CD8-positive, alpha-beta memory T cell (primary cell): ENCODE data around the gene APC2. TPM values are rescaled to one million over a fixed set of nuclear protein-coding genes. Genes with fewer than 3 reads are reported as not detected.

ENCODE experiments used
- CTCF ChIA-PET: fragments of 350-600 bp; sonication (Branson Sonifier 250); formaldehyde crosslinking; loops from one replicate; lab custom pipeline; 2021; ENCODE audit warnings: antibody characterized with exemption; lab: Charles Lee
- POLR2A ChIA-PET: fragments of 350-600 bp; sonication (Branson Sonifier 250); formaldehyde crosslinking; loops from one replicate; lab custom pipeline; 2021; ENCODE audit warnings: antibody characterized with exemption; lab: Charles Lee
- DNase-seq, 5 donors: peaks; one replicate each; pipeline versions ENCODE4 v3.0.0 to v3.0.0-alpha.2; 2020 to 2022; ENCODE audit warnings: mixed read lengths in 1 of 5
- H3K27ac ChIP-seq: one replicate; pipeline ENCODE4 v1.7.0; 2013; ENCODE audit warnings: low read depth, mild to moderate bottlenecking, low read length, moderate library complexity
- H3K27me3 ChIP-seq: 2 replicates; pipeline ENCODE4 v1.7.0; 2013; ENCODE audit warnings: low read length, mild to moderate bottlenecking; ENCODE audit not compliant: insufficient read depth, poor library complexity, severe bottlenecking
- H3K36me3 ChIP-seq: 2 replicates; pipeline ENCODE4 v1.7.0; 2013; ENCODE audit warnings: mild to moderate bottlenecking, low read length, moderate library complexity; ENCODE audit not compliant: insufficient read depth
- H3K4me1 ChIP-seq: 2 replicates; pipeline ENCODE4 v1.7.0; 2013; ENCODE audit warnings: mild to moderate bottlenecking, low read length, moderate library complexity; ENCODE audit not compliant: insufficient read depth
- H3K4me3 ChIP-seq: 2 replicates; pipeline ENCODE4 v1.7.0; 2013; ENCODE audit warnings: mild to moderate bottlenecking, low read length
- H3K9me3 ChIP-seq: 2 replicates; pipeline ENCODE4 v1.7.0; 2013; ENCODE audit warnings: mild to moderate bottlenecking, low read length
- H3K27ac Mint-ChIP-seq, 8 donors: one replicate each; pipeline ENCODE4 v1.8.0; 2020 to 2021; ENCODE audit warnings: mixed read lengths in 8 of 8, mild to moderate bottlenecking in 6 of 8, inconsistent platforms in 3 of 8, moderate library complexity in 3 of 8
- H3K27me3 Mint-ChIP-seq, 2 donors: one replicate each; pipeline ENCODE4 v1.8.0; 2020 to 2021; ENCODE audit warnings: mixed read lengths in 2 of 2, mild to moderate bottlenecking in 1 of 2, moderate library complexity in 1 of 2
- H3K36me3 Mint-ChIP-seq, 3 donors: one replicate each; pipeline ENCODE4 v1.8.0; 2020 to 2021; ENCODE audit warnings: mixed read lengths in 3 of 3, inconsistent platforms in 1 of 3, mild to moderate bottlenecking in 1 of 3
- H3K4me1 Mint-ChIP-seq, 3 donors: one replicate each; pipeline ENCODE4 v1.8.0; 2020 to 2021; ENCODE audit warnings: mixed read lengths in 3 of 3, inconsistent platforms in 1 of 3, mild to moderate bottlenecking in 1 of 3
- H3K4me3 Mint-ChIP-seq, 7 donors: one replicate each; pipeline ENCODE4 v1.8.0; 2020 to 2021; ENCODE audit warnings: mixed read lengths in 7 of 7, mild to moderate bottlenecking in 6 of 7, moderate library complexity in 4 of 7, inconsistent platforms in 2 of 7
- H3K9me3 Mint-ChIP-seq, 5 donors: one replicate each; pipeline ENCODE4 v1.8.0; 2020 to 2022; ENCODE audit warnings: mixed read lengths in 5 of 5, mild to moderate bottlenecking in 3 of 5, moderate library complexity in 2 of 5, inconsistent platforms in 1 of 5
- polyA plus RNA-seq: library from polyadenylated mRNA; unstranded; fragments of 300-500 nt; fragmentation: Illumina TruSeq; gene quantifications from one replicate; pipeline ENCODE4 v1.2.3, GENCODE V29; 2021
- total RNA-seq, 2 experiments: library from RNA; stranded (reverse); gene quantifications; one replicate each; pipeline ENCODE4 v1.2.3, GENCODE V29; 2021

APC2 gene
- total and polyA plus RNA-seq, 3 experiments from 2014 or later, result 0.09 to 0.11 TPM; not detected in 1

- POLR2A ChIA-PET, result no interaction called here
Measured at GRCh38 chr19:1511318-1512317, 61.7 kb downstream of the APC2 start.

DNA sequence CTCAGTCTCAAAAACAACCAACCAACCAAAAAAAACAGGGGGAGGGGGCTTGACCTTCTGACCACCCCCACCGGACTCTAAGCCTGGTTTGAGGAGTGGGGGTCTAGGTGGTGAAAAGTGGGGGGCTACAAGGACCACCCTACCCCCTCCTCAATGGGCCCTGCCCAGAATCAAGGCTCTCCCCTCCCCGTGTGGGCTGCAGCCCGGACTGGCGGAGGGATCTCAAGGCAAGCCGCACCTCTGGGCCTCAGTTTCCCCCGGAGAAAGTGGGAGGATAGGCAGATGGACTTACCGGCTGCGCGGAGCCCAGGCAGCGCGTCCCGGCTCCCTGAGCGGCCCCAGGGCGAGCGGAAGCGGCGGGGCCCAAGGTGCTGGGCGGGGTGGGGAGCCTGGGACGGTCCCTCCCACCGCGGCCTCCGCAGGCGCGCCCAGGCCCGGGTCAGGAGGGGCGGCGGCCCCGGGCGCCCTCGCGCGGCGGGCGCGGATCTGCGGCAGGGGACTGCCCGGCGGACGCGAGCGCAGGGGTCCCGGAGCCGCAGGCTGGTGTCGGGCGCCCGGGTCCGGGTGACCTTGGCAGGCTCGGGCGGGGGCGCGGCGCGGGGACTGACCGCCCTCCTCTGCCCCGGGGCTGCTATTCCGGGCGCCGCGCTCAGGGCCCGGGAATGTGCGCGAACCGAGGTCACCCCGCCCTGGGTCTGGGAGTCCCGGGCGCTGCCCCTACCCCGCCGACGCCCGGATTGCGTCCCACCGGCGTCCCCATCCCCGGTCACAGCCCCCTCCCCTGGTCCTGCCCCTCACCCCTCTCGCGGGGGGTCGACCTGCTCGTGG, 63.0 kb downstream of the APC2 start, which contains the start of gene ADAMTSL5:
ADAMTSL5 (minus strand) TSS at position 349 of the 828 bp plus-strand sequence. CDS start 2,076 bp downstream, outside the sequence.
- H3K36me3 Mint-ChIP-seq, result no peaks in the 10 kb centered on the region
- DNase-seq, result peak; percentile 41 to 60 (median 50)
- H3K27me3 Mint-ChIP-seq, result peaks cover 8 to 26% of the 10 kb centered on the region in 2 donors
- peaks cover 8 to 11% (median 10%) of the 10 kb centered on the region in 3 donors for H3K4me1 Mint-ChIP-seq
- H3K27ac Mint-ChIP-seq, result peak within 1 kb of the TSS in 2 of 8 donors; percentile 24 to 55
- Histone ChIP-seq H3K4me3 (peak within 1 kb of the TSS; percentile 47), H3K36me3 (no peaks in the 10 kb centered on the region), H3K27me3 (no peaks in the 10 kb centered on the region), H3K9me3 (no peaks in the 10 kb centered on the region), H3K27ac (peak within 1 kb of the TSS; percentile 29), H3K4me1 (peaks cover 9% of the 10 kb centered on the region)
- H3K9me3 Mint-ChIP-seq, result no peaks in the 10 kb centered on the region
- CTCF ChIA-PET, result interaction anchor here (1.4 kb wide), 1 partner anchor 42 kb away, joined by 5 read pairs; no protein-coding TSS in a partner anchor
- peak within 1 kb of the TSS; percentile 45 to 75 (median 68) for H3K4me3 Mint-ChIP-seq
- POLR2A ChIA-PET, result no interaction called here

More at GRCh38 chr19:1511318-1512317, 61.7 kb downstream of the APC2 start:
- Mint-ChIP-seq H3K27me3 (peaks cover 10 to 30% of the 10 kb centered on the region in 2 donors), H3K4me1 (peaks cover 12 to 16% (median 14%) of the 10 kb centered on the region in 3 donors), H3K4me3 (peak overlapping the region; percentile 44 to 75 (median 68)), H3K9me3 (no peaks in the 10 kb centered on the region), H3K27ac (no peak overlapping the region), H3K36me3 (no peaks in the 10 kb centered on the region)
- Histone ChIP-seq H3K27me3 (no peaks in the 10 kb centered on the region), H3K36me3 (no peaks in the 10 kb centered on the region), H3K9me3 (no peaks in the 10 kb centered on the region), H3K4me1 (peaks cover 16% of the 10 kb centered on the region), H3K27ac (no peak overlapping the region), H3K4me3 (peak overlapping the region; percentile 47)
- CTCF ChIA-PET, result interaction anchor here (0.6 to 1.4 kb wide), 2 partner anchors 40 to 200 kb away, joined by 3 to 5 read pairs; no protein-coding TSS in a partner anchor
- DNase-seq, result no peak

DNA sequence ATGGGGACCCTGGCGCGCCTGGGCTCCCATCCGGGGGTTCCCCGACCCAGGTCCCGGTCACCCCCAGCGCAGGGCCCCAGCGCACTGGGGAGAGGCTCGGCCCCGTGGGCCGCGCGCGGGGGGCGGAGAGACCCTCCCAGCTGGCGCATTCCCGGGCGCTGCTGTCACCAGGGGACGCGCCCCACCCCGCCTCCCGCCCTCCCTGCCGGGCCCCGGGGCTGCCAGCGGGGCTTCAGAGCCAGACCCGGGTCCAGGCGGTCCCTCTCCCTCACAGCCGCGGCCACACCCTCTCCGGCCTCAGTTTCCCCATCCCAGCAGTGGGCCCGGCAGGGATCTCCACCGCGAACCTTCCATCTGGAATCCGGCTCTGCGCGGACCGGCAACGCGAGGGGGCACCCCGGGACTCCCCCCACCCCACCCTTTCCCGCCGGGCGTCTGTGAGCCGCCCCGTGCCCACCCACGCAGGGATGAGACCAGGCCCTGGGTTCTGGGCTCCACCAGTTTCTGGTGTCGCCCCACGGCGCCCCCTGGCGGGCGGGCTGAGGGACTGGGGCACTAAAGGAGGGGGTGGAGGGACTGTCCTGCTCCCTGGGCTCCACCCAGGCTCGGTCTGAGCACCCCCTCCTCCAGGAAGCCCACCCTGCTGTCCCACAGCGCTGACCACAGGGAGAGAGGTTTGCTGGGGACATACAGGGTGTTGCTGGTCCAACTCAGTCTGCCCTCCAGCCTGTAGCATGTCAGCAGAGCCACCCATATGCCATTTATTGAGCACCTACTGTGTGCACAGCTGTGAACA, 63.8 kb downstream of the APC2 start:
- Histone ChIP-seq H3K4me3 (no peak overlapping the region), H3K27me3 (no peaks in the 10 kb centered on the region), H3K27ac (no peak overlapping the region), H3K4me1 (peaks cover 9% of the 10 kb centered on the region), H3K36me3 (no peaks in the 10 kb centered on the region), H3K9me3 (no peaks in the 10 kb centered on the region)
- Mint-ChIP-seq H3K4me3 (peak overlapping the region in 4 of 7 donors; percentile 22 to 72 (median 34)), H3K9me3 (no peaks in the 10 kb centered on the region), H3K27me3 (peaks cover 6 to 23% of the 10 kb centered on the region in 2 donors), H3K36me3 (no peaks in the 10 kb centered on the region), H3K27ac (peak overlapping the region in 1 of 8 donors; percentile 66), H3K4me1 (peaks cover 6 to 10% (median 6%) of the 10 kb centered on the region in 3 donors)
- DNase-seq, result peak; percentile 54 to 77 (median 63)
- ChIA-PET CTCF (interaction anchor here (1.0 kb wide), 2 partner anchors 12 to 47 kb away, joined by 3 to 5 read pairs; no protein-coding TSS in a partner anchor), POLR2A (no interaction called here)

DNA sequence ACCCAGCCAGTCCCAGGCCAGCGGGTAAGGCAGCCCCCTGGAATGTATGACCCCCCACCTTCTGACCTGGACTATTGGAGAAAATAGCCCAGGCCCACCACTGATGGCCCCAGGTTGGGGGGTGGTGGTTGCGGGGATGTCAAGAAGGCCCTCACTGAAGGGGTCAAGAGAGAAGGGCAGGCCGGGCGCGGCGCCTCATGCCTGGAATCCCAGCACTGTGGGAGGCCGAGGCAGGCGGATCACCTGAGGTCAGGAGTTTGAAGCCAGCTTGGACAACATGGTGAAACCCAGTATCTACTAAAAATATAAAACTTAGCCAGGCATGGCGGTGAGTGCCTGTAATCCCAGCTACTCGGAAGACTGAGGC, 64.4 kb downstream of the APC2 start:
- H3K9me3 ChIP-seq, result no peaks in the 10 kb centered on the region
- DNase-seq, result no peak
- H3K4me3 ChIP-seq, result no peak overlapping the region
- no peak overlapping the region for H3K27ac Mint-ChIP-seq
- no peaks in the 10 kb centered on the region for H3K36me3 ChIP-seq
- H3K27ac ChIP-seq, result no peak overlapping the region
- H3K4me1 ChIP-seq, result peaks cover 9% of the 10 kb centered on the region
- H3K27me3 ChIP-seq, result no peaks in the 10 kb centered on the region
- ChIA-PET POLR2A (interaction anchor here (0.7 kb wide), 1 partner anchor 71 kb away, joined by 3 read pairs; no protein-coding TSS in a partner anchor), CTCF (interaction anchor here (0.9 to 1.0 kb wide), 3 partner anchors 12 to 48 kb away, joined by 3 to 5 read pairs (median 4); no protein-coding TSS in a partner anchor)
- H3K4me1 Mint-ChIP-seq, result peaks cover 4 to 10% (median 5%) of the 10 kb centered on the region in 3 donors
- H3K27me3 Mint-ChIP-seq, result peaks cover 5 to 22% of the 10 kb centered on the region in 2 donors
- peak overlapping the region in 3 of 7 donors; percentile 22 to 43 (median 24) for H3K4me3 Mint-ChIP-seq
- H3K9me3 Mint-ChIP-seq, result no peaks in the 10 kb centered on the region
- H3K36me3 Mint-ChIP-seq, result no peaks in the 10 kb centered on the region

GRCh38 chr19:1514986-1515721, 65.2 kb downstream of the APC2 start:
- Mint-ChIP-seq H3K9me3 (no peaks in the 10 kb centered on the region), H3K4me3 (no peak overlapping the region), H3K36me3 (no peaks in the 10 kb centered on the region), H3K4me1 (peaks cover 2 to 4% (median 4%) of the 10 kb centered on the region in 3 donors), H3K27me3 (peaks cover 7 to 16% of the 10 kb centered on the region in 2 donors), H3K27ac (no peak overlapping the region)
- Histone ChIP-seq H3K9me3 (no peaks in the 10 kb centered on the region), H3K27me3 (no peaks in the 10 kb centered on the region), H3K27ac (no peak overlapping the region), H3K4me3 (no peak overlapping the region), H3K36me3 (no peaks in the 10 kb centered on the region), H3K4me1 (peaks cover 9% of the 10 kb centered on the region)
- ChIA-PET POLR2A (interaction anchor here (0.7 kb wide), 1 partner anchor 72 kb away, joined by 3 read pairs; no protein-coding TSS in a partner anchor), CTCF (interaction anchor here (0.9 to 1.0 kb wide), 4 partner anchors 13 to 70 kb away, joined by 3 to 5 read pairs (median 4); no protein-coding TSS in a partner anchor)
- DNase-seq, result no peak

DNA sequence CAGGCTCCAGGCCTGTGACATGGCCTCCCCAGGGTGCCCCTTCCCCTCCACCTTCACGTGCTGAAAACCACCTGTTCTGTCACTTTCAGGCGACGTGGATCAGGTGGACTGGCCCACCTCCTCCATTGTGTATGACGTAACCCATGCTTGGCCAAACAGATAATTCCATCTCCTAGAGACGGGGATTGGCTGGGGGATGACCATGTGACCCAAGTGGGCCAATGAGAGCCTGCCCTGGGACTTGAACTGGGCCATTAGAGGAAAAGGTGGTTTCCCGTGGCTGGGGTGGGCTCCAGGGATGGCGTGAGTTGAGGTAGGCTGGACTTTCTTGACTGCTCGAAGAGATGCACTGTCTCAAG, 66.5 kb downstream of the APC2 start:
- H3K27ac Mint-ChIP-seq, result no peak overlapping the region
- H3K4me3 Mint-ChIP-seq, result peak overlapping the region in 1 of 7 donors; percentile 52
- peaks cover 0 to 4% (median 4%) of the 10 kb centered on the region in 3 donors for H3K4me1 Mint-ChIP-seq
- peaks cover 7 to 10% of the 10 kb centered on the region in 2 donors for H3K27me3 Mint-ChIP-seq
- H3K9me3 ChIP-seq, result no peaks in the 10 kb centered on the region
- H3K27ac ChIP-seq, result no peak overlapping the region
- no peaks in the 10 kb centered on the region for H3K9me3 Mint-ChIP-seq
- CTCF ChIA-PET, result no interaction called here
- peaks cover 9% of the 10 kb centered on the region for H3K4me1 ChIP-seq
- no peaks in the 10 kb centered on the region for H3K36me3 ChIP-seq
- POLR2A ChIA-PET, result no interaction called here
- H3K27me3 ChIP-seq, result no peaks in the 10 kb centered on the region
- no peak for DNase-seq
- no peaks in the 10 kb centered on the region for H3K36me3 Mint-ChIP-seq
- no peak overlapping the region for H3K4me3 ChIP-seq
